BJ (cell line): ENCODE data around the gene ACVR1. TPM values are rescaled to one million over a fixed set of nuclear protein-coding genes. Genes with fewer than 3 reads are reported as not detected.
"Not testable (repeated sequence)": the region's sequence is repeated elsewhere in the genome, so short reads cannot be mapped to it uniquely, and the experiment has no call there.

ENCODE experiments used
- CTCF ChIA-PET: fragments of 350-600 bp; formaldehyde crosslinking; extraction: SDS; loops from one replicate; lab custom pipeline; 2021; ENCODE audit warnings: antibody characterized with exemption, inconsistent platforms; lab: Yijun Ruan, JAX
- POLR2A ChIA-PET: fragments of 300-600 bp; sonication (Branson Sonifier 250); formaldehyde crosslinking; extraction: SDS; loops from one replicate; lab custom pipeline; 2021; ENCODE audit warnings: antibody characterized with exemption; lab: Charles Lee
- DNase-seq: peaks from one replicate; pipeline ENCODE4 v3.0.0-alpha.2; 2011; ENCODE audit warnings: low read depth
- H3K27me3 ChIP-seq: 2 replicates; pipeline ENCODE4 v1.6.0; 2011; ENCODE audit warnings: low read length; ENCODE audit not compliant: control insufficient read depth, insufficient read depth
- H3K36me3 ChIP-seq: 2 replicates; pipeline ENCODE4 v1.5.1; 2011; ENCODE audit warnings: low read length; ENCODE audit not compliant: control insufficient read depth, insufficient read depth
- H3K4me3 ChIP-seq: 2 replicates; pipeline ENCODE4 v1.5.1; 2011; ENCODE audit warnings: low read depth, mild to moderate bottlenecking, control low read depth, low read length
- CTCF ChIP-seq: IDR thresholded peaks from 2 replicates; pipeline ENCODE4 v1.5.1; 2011; ENCODE audit warnings: low read depth, mild to moderate bottlenecking, control low read depth, inconsistent platforms, low read length, moderate library complexity; ENCODE audit not compliant: insufficient read depth
- polyA plus RNA-seq: library from polyadenylated mRNA; depleted of rRNA; stranded (reverse); fragments of >200 nt; gene quantifications from 2 replicates; pipeline ENCODE4 v1.2.3, GENCODE V29; 2011

Gene ACVR1
- polyA plus RNA-seq, 1 experiment, result 28.5 TPM

- POLR2A ChIA-PET, result no interaction called here
- no peak for TF ChIP-seq CTCF
- H3K4me3 ChIP-seq, result no peak overlapping the region
- no peaks in the 10 kb centered on the region for H3K27me3 ChIP-seq
- no peaks in the 10 kb centered on the region for H3K36me3 ChIP-seq
- CTCF ChIA-PET, result interaction anchor here (0.7 kb wide), 1 partner anchor 46 kb away, joined by 4 read pairs; the partner anchor contains the start of gene ACVR1
- no peak for DNase-seq
These were observed 45.9 kb downstream of the ACVR1 start for GRCh38 chr2:157830266-157830665.

- H3K4me3 ChIP-seq, result no peak overlapping the region
- no peak for TF ChIP-seq CTCF
- CTCF ChIA-PET, result no interaction called here
- no peaks in the 10 kb centered on the region for H3K36me3 ChIP-seq
- POLR2A ChIA-PET, result no interaction called here
- H3K27me3 ChIP-seq, result no peaks in the 10 kb centered on the region
- DNase-seq, result no peak
These were observed 48.8 kb downstream of the ACVR1 start for GRCh38 chr2:157827377-157827776.

GRCh38 chr2:157826644-157827043 lies 49.5 kb downstream of the ACVR1 start:
- H3K4me3 ChIP-seq, POLR2A ChIA-PET, DNase-seq, H3K27me3 ChIP-seq, CTCF ChIA-PET, H3K36me3 ChIP-seq: not testable (repeated sequence)

GRCh38 chr2:157825885-157826284 lies 50.2 kb downstream of the ACVR1 start:
- DNase-seq, result no peak
- POLR2A ChIA-PET, result interaction anchor here (0.6 kb wide), 1 partner anchor 29 kb away, joined by 3 read pairs; no protein-coding TSS in a partner anchor
- CTCF ChIA-PET, result interaction anchor here (0.5 kb wide), 1 partner anchor 9 kb away, joined by 3 read pairs; no protein-coding TSS in a partner anchor
- Histone ChIP-seq H3K4me3 (no peak overlapping the region), H3K27me3 (no peaks in the 10 kb centered on the region), H3K36me3 (no peaks in the 10 kb centered on the region)
- TF ChIP-seq CTCF, result no peak

GRCh38 chr2:157822993-157823392 lies 53.1 kb downstream of the ACVR1 start:
- Histone ChIP-seq H3K4me3 (no peak overlapping the region), H3K36me3 (peaks cover 3% of the 10 kb centered on the region), H3K27me3 (no peaks in the 10 kb centered on the region)
- ChIA-PET CTCF (no interaction called here), POLR2A (no interaction called here)
- no peak for TF ChIP-seq CTCF
- DNase-seq, result no peak

GRCh38 chr2:157822533-157822932 lies 53.6 kb downstream of the ACVR1 start:
- no peak overlapping the region for H3K4me3 ChIP-seq
- H3K27me3 ChIP-seq, result no peaks in the 10 kb centered on the region
- POLR2A ChIA-PET, result no interaction called here
- peaks cover 3% of the 10 kb centered on the region for H3K36me3 ChIP-seq
- DNase-seq, result no peak
- no peak for TF ChIP-seq CTCF
- CTCF ChIA-PET, result interaction anchor here (0.5 kb wide), 1 partner anchor 154 kb away, joined by 6 read pairs; no protein-coding TSS in a partner anchor
